Activated CD4-positive, alpha-beta T cell treated with anti-CD3 and anti-CD28 coated beads for 48 hours (primary cell): ENCODE results near the gene PHACTR1.

Experiments used
- DNase-seq: peaks from one replicate; pipeline ENCODE4 v3.0.0-alpha.2; 2020

Gene PHACTR1

DNA sequence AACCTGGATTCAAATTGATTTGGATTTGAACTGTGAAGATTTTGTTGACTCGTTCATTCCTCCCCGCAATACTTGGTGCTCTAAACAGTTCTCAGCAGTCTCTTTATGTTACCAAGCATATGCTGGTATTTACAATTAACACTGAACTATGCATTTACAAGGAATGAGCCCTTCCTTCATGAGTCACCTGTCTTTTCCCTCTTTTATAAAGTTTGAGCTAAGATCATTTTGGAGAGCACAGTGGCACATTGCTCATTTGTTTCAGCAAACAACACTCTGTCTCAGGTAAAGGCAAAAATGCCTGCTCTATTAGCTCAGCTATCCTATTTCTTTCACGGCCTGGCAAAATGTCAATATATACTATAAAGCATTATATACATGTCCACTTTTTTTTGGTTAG, 285.4 kb downstream of the PHACTR1 start:
- DNase-seq, result no peak

GRCh38 chr6:13004601-13005000, 288.0 kb downstream of the PHACTR1 start:
- no peak for DNase-seq

DNA sequence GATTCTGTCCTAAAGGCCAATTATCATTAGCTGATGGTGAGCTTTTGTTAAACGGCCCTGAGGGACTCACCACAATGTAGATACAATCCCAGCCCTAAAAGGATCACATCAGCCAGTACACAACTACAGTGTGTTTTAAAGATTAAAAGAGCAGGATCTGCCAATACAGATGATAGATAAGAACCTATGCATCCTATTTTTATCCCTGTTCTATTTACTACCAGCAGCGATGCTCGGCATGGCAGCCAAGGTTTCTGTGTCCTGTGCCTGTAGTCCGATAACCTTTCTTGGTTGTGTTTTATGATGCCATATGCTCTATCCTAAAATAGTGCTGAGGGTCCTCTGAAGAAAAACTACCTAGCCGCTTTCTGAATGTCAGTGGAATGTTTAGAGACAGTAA, 289.4 kb downstream of the PHACTR1 start:
- DNase-seq, result no peak

- no peak for DNase-seq
These were observed 290.2 kb downstream of the PHACTR1 start for GRCh38 chr6:13006578-13007300.

DNA sequence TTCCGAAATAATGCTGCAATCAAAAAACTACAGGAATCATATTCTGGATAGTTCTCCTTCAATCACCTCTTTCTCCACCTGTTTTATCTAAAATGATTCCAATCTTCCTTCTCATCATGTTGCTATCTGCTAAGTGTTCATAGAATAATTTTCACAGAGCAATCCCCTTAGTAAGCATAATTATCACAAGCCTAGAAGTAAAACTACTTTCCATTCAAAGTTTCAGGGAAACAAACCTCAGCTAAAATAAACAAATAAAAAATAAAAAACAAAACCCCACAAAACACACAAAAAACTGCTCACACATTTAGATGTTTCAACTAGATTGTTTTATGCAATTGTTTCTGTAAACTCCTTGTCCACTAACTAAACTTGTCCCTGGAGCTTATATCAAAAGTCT, 291.2 kb downstream of the PHACTR1 start:
- DNase-seq, result no peak

DNA sequence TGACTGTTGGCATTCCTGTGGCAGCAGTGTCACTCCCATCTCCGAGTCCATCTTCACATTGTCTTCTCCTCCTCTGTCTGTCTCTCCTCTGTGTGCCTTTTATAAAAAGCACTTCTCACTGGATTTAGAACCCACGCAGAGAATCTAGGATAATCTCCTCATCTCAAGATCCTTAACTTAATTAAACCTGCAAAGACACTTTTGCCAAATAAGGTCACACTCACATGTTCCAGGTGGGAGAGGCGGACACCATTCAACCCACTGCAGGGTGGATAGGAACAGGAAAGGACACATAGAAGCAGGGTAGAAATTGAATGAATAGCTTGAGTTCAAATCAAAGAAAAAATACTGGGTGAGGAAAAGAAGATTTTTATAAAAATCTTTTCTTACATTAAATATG, 292.5 kb downstream of the PHACTR1 start:
- DNase-seq, result no peak

DNA sequence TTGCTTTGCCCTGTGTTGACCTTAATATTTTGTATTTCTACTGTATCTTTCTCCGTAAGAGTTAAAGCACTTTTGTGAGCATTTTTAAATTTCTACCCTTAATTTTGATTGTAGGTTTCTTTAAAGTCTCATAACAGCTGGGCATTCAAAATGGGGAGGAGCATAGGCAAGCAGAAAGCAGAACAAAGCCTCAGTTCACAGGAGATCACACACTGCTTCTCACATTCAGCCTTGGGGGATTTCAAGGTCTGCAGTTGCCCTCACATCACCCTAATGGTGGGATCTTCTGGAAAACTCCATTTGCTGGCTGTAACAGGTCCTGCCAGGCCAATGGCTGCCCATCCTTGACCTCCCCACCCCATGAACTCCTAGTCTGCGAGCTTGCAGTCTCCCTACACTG, 292.9 kb downstream of the PHACTR1 start:
- no peak for DNase-seq

DNA sequence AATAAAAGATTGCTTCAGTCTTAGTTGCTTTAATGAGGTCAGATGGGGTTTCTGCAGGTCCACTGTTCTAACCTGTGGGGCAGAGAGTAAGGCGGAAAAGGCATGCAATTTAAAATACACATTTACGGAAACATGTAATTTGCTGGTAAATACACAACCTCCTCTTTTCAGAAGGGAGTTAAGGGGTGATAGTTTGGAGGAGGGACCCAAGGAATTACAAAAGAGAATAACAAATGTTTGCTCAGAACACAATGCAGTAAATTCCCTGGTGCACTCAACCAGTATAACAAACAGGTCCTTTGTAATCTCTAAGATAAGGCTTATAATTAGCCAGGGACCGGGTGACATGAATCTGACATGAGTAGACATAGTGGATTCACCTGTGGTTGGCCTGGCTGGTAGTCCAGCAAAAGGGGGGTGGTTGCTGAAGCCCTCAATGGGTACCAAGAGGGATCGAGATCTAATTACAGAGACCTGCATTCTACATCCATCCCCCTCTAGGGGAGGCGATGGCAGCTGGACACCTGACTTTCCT, 295.1 kb downstream of the PHACTR1 start:
- no peak for DNase-seq

DNA sequence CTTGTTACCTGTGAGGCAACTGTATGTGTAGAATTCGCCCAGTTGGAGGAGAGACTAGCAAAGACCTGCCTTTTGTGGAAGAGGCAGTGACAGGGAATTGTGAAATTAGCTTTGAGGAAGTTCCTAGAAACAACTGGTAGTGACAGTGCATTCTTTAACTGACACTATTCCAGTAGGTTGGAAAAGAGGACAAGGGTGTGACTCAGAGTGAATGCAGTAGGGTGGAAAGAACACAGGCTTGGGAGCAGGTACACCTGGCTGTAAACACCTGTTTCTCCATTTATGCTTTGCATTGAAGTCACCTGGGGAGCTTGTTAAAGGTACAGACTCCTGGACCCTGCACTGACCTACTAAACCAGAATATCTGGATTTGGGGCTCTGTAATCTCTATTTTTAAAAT, 295.7 kb downstream of the PHACTR1 start:
- no peak for DNase-seq

- peak; percentile 4 for DNase-seq
These were observed 296.6 kb downstream of the PHACTR1 start for GRCh38 chr6:13012977-13013680.

DNA sequence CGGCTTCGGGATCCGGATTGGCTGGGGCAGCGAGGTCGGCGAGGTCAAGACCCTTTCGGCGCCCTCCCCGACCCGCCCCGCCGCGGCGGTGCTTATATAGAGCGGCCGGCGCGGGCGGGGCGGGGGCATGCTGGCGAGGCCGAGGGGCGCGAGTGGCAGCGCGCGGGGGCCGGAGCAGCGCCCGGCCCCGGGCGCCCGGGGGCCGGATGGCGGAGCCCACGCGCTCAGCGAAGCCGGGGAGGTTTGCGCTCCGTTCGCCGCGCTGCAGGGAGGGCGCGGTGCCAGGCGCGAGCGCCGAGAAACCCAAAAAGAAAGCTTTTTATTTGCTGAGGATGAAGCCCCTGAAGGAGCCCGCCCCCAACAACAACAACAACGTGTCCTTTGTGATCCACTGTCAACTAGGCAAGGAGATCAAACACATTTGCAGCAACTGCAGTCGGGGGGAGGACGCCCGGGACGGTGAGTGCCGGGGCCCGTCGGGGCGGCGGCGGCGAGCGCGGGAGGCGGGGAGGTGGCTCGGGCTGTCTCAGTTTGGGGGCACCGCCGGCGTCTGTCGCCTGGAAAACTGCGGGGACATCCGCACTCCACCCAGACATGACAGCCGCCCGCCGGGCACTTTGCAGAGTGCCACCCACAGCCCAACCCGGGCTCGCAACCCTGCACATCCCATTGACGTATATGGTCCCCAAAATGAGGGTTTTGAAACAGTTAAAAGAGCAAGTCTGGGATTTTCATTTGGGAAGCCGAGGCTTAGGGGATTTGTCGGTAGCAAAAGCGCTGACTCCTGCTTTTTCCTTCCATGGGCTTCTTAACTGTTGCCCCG, 297.3 kb downstream of the PHACTR1 start:
- no peak for DNase-seq

DNA sequence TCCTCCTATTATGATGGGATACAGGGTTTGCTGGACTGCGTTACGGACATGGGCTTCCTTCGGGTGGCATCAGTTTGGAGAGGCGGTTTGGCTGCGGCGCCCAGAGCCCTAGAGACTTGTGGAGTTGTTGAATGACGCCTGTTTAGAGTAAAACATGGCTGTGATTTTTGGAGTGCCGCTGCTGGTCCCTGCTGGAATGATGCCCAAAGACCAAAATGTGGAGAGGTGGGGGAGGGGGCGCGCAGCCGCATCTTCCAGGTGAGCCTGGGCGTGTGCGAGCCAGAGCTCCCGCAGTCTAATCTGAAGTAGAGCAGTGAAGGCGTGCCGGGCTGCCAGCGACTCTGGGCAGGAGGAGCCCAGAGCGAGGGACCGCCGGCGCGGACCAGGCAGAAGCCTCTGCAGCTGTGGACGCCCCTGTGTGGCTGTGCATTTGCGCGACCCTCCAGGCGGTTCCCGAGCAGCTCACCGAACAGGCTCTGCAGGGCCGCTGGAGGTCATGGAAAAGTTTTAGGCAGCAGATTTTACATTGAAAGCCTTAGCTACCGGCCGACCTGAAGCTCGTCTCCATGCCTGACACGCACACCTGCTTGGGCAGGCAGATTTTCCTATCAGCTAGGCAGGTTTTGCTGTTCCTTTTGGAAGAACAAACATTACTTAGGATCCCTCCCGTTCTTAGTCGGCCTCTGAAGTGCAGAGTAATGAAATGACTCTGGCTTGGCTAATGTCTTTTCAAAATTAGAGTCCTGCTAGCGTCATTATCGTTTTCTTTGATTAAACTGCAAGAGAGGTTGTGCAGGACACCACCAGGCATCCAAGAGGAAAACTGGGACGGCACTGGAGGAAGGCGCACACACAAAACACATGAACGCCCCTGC, 298.2 kb downstream of the PHACTR1 start:
- no peak for DNase-seq

DNA sequence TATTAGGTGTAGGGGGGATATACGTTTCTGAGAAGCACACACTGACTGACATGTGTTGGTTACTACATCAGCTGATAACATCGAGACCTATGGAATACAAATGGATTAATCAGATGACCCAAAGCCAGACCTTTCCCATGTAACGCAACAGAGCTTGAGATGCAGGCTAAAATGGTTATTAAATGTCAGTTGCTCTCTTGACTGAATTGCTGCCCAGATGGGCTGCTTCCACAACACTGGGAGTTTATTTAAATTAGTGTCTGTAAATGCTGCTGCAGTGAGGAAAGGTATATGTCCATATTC, 298.8 kb downstream of the PHACTR1 start:
- DNase-seq, result no peak

- DNase-seq, result no peak
These were observed 308.0 kb downstream of the PHACTR1 start for GRCh38 chr6:13024616-13025015.

DNA sequence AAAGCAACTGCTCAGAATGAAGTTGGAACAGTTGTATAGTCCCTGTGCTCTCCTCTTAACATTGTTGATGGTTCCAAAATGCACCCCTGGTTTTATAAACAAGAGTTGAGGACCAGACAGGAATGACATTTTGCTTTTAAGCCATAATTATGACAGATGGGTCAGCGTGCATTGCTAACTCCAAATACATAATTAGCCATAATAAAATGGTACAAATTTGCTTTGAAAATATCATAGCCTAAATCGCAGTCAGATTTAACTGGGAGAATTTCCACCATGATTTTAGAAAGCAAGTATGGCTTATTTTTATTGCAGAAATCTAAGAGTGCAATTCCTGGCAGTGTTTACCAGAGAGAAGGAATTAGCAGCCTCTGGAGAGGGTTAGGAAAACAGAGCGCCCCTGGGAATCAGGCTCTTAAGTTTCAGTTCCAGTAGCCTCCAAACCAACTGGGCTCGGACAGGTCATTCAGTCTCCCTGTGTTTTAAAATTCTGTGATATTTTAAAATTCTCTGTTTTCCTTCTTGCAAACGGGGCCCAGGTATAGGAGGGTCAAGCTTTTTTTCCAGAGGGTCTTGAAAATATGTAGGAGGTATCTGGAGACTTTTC, 309.4 kb downstream of the PHACTR1 start:
- DNase-seq, result no peak

DNA sequence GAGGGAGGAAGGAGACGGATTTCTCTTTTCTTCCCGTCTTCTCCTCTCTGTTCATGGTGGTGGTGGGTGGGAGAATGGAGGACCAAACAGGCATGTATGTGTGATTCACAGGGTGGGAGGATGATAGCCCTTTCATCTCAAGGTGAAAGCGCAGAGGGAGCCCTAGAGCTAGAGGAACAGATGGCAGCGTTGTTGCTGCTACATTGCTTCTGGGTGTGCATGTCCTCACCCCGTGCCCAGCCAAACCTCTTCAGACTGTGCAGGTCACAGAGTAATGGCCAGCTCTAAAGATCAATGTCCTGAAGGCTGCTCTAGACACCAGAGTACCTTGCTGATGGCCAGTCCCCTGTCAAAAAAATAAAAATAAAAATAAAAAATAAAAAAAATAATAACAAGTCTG, 310.0 kb downstream of the PHACTR1 start:
- DNase-seq, result no peak

GRCh38 chr6:13027207-13027606, 310.6 kb downstream of the PHACTR1 start:
- no peak for DNase-seq

GRCh38 chr6:13030396-13030795, 313.8 kb downstream of the PHACTR1 start:
- DNase-seq, result no peak

DNA sequence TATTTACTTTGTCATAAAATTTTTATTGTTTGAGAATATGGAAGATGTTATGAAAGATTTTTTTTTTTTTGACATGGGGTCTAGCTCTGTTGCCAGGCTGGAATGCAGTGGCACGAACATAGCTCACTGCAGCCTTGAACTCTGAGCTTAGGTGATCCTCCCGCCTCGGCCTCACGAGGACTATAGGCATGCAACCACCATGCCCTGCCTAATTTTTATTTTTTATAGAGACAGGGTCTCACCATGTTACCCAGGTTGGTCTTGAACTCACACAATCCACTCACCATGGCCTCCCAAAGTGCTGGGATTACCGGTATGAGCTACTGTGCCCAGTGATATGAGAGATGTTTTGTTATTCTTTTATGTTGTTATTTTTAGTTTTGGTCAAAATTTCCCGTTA, 316.0 kb downstream of the PHACTR1 start:
- no peak for DNase-seq

DNA sequence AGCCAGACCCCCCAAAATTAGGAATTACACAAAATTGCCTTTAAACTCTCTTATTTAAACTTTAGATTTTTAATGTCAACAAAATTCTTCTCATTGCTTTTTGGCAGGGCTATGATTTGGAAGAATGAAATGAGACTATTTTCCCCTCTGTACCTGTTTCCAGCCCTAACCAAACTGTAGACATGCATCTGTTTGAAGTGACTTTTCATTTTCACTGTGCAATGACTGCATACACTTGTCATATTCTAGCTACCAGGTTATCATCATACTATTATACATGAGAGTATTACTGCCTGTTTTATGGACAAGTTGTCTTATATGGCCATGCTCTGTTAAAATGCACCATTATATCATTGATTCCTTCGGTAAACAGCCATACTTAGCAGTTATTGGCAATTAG, 316.6 kb downstream of the PHACTR1 start:
- DNase-seq, result no peak

DNA sequence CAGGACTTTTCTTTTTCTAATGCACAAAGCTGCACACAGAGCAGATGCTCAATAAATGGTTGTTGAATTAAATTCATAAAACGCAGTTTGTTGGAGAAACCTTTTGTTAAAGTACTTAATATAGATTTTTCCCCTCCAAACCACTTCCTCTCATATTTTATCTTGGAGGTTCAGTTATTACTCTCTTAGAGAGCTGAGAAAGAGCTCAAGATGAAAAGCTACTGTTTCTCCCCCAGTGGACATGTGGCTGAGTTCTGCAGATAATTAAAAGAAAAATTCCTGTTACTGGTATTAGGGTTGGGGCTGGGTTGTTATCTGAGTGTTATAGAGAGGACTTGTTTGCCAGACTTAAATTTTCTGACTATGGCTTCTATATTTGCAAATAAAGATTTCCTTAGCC, 317.7 kb downstream of the PHACTR1 start:
- DNase-seq, result no peak

- no peak for DNase-seq
These were observed 319.0 kb downstream of the PHACTR1 start for GRCh38 chr6:13035606-13036005.
